HG02970 (cell line): Measurements from ENCODE around the gene ARMS2.

Experiments used
- ATAC-seq: cut with Tn5 transposase; IDR thresholded peaks from one replicate; pipeline ENCODE4 v1.9.1; 2021; ENCODE audit warnings: mild to moderate bottlenecking, moderate library complexity, moderate number of reproducible peaks; ENCODE audit not compliant: unreplicated experiment, low FRiP score

ARMS2 gene

GRCh38 chr10:122490786-122491680 lies 36.6 kb downstream of the ARMS2 start:
- no peak for ATAC-seq

GRCh38 chr10:122492006-122492405 lies 37.6 kb downstream of the ARMS2 start:
- no peak for ATAC-seq

DNA sequence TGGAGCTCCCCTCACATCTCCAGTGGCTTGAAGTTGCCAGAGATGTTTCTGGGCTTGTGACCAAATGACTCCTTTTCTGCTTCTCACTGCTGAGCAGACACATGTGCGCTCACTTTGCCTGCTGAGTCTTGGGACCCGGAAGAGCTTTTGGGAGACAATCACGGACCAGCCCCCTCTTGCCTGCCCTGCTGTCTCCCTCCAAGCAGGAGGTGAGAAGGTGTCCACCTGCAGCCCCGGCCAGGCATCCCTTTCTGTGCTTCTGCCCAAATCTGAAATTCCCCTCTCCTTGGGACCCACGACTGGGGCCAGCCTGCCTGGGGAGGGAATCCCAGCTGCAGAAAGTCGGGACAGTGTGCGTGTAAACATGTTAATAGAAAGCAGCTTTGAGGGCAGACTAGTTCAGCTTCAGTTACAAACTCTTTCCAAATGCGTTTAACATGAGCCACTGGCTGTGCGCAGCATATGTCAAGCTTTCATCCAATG lies 38.6 kb downstream of the ARMS2 start:
- ATAC-seq: no peak

DNA sequence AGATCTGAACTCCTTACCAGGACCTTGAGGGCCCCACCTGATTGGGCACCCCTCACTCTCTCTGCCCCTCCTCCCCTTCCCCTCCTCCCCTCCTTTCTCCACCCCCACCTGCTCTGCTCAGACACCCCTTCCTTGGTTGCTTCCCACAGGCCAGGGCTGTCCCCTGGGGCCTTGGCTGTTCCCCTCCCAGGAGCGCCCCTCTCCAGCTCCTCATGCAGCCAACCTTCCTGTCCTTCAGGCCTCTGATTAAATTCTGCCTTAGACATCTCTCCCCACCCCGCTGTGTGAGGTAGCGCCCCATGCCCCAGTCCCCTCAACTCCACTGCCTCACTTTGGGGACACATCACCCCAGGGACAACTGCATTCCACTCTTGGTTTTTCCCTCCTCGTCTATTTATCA lies 39.3 kb downstream of the ARMS2 start:
- no peak for ATAC-seq

DNA sequence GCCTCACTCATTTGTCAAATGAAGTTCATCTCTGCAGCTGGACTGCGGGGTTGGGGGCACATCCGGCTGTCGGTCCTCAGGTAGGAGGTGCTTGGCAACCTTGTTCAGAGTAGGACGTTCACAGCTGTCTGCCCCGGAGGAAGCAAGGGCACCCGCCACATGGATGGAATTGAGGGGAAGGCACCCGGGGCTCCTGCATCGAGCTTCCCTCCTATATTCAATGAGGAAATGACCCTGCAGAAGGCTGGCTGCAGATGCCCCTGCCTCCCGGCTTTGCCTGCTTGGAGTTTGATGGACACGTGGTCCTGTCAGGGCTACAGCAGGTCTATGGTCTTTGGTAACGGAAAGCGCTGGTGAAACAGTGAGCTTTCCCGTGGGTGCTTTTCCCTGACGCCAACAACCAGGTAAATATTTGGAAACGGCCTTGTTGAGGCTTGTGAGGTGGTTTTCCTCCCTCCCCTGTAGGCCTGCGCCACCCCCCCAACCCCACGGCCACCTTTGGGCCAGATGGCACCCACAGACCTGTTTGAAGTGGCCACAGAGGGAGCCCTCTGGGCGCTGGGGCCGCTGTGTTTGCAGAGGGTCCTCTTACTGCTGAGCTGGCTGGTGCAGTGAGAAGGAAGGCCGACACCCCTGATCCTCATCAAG lies 39.8 kb downstream of the ARMS2 start:
- ATAC-seq: no peak

GRCh38 chr10:122494833-122495232 lies 40.4 kb downstream of the ARMS2 start:
- ATAC-seq: no peak

DNA sequence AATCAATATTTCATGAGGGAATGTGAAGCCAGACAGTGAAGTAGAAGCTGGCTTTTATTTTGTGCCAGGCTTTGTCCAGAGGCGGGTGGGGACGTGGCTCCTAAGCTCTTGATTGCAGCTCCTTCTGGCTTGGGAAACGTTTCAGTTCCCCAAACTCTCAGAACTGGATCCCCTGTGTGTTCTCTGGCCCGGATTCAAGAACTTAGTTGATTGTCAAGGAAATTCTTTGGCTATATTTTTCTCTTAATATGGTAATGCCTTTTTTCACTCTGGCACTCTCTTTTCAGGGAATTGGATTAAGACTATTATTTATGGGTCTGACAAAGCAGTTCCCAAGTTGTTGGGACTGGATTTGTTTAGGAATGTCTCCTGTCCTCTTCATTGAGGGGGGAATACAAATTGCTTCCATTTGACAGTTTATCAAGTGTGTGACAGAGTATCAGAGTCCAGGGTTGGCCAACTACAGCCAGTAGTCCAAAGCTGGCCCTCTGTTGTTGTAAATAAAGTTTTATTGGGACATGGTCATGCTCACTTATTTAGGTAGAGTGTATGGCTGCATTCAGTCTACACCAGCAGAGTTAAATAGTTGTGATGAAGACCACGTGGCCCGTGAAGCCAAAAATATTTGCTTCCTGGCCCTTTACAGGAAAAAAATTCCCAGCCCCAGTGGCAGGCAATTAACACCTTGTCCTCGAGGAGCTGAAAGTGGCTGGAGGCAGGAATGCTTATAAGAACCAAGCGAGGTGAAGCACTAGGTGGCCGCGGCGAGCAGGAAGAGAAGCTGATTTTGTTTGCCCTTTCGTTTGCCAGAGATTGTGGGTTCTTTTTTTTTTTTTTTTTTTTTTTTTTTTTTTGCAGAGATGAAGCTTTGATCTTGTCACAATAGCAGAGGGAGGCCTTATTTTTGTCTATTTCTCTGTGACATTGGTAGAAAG lies 41.2 kb downstream of the ARMS2 start:
- ATAC-seq: no peak

GRCh38 chr10:122497241-122497640 lies 42.8 kb downstream of the ARMS2 start:
- ATAC-seq: no peak

DNA sequence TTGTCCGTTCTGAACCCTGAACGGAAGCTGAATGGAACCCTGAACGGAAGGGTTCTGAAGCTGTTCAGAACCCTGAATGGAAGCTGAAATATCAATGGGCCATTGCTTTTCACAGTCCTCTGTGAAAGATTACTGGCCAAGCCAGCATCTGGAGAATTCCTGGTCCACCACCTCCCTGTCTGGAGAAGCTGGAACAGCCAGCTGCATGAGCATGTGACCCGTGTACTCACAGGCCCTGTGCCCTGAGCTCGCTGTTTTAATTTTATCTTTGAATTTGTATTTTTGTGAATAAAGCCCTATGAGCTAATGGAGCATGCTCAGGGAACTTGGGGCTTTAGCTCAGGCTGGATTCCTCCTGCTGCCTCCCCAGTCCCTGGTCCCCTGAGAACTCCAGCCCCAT lies 44.1 kb downstream of the ARMS2 start:
- ATAC-seq: no peak

GRCh38 chr10:122499012-122499411 lies 44.6 kb downstream of the ARMS2 start:
- no peak for ATAC-seq

GRCh38 chr10:122499491-122499941 lies 45.1 kb downstream of the ARMS2 start:
- ATAC-seq: no peak

DNA sequence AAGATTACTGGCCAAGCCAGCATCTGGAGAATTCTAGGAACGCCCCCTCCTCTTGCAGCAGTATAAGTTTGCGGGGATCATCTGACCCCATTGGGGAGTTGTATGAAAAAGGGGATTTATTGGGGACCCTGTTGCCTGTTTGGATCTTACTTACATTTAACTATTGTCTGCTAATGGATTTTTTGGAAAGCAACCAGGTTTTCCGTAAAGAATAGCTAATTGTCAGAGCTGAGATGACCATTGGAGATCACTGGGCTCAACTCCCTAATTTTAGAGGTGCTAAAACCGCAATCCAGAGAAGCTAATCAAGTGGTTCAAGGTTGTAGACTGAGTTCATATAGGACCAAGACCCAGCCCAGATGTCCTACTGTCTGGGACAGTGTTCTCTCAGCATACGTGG lies 45.7 kb downstream of the ARMS2 start:
- ATAC-seq: no peak

DNA sequence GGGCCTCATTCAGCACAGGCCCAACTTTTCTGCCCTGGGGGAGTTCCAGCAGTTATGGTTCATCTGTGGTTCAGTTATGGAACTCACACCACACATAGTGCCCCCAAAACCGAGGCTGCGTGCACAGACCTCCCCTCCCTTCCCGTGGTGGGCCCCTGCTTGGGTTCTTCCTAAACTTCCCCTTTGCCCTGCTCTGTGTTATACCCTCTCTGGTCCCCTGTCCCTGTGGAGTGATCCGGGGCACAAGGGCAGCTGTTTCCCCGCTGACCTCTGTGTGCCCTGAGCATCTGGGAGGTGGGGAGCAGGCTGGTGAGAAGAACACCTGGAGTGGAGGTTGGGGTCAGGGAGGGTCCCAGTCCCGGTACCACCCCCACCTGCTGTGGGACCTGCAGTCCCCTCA lies 46.3 kb downstream of the ARMS2 start:
- ATAC-seq: no peak

DNA sequence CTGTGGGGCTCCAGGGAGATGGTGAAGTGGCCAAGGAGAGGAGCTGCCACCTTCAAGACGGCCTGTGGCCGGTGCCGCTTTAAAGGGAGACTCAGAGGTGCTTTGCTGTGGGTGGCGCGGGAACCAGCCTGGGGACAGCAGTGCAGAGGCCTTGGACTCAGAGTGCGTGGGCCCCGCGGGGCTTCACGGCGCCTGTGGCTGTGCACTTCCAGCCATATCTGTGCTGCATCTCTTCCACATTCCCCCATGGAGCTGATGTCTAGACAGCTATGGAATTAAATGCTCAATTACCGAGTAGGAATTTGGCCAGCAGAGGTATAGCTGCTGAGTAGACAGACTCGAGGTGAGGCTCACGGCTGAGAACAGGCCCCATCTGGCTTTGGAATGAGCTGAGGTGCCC lies 48.6 kb downstream of the ARMS2 start:
- no peak for ATAC-seq

- ATAC-seq: no peak
Measured at GRCh38 chr10:122503886-122504609, 49.6 kb downstream of the ARMS2 start.

DNA sequence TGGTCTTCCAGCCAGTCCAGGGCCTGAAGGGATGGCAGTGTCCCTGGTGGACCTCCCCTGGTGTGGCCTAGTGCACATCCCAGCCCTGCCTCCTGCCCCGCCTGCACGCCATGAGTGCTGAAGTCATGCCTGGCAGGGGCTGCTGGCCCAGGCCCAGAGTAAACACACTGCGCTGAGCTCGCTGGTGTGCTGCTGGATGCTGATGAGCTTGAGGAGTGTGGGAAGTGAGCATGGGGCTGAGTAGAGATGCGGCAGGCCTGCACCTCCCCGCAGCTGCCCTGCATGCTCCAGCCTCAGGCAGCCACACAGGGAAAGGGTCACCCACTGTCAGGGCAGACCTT lies 50.1 kb downstream of the ARMS2 start:
- no peak for ATAC-seq

DNA sequence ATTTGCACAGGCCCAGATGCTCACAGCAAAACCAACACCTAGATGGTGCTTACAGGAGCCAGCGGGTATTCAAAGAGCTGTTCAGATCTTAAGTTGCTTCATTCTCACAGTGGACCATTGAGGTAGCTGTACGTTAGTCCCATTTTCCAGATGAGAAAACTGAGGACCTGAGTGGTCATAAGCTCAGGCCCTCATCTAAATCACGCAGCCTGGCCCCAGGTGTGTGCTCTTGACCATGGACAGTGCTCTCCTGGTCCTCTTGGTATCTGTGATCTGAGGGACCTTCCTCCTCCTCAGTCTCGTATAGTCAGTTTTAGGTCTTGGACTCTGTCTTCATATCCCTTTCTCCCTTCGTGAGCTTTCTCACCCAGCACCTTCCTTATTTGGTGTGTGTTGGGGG lies 50.6 kb downstream of the ARMS2 start:
- ATAC-seq: no peak

GRCh38 chr10:122505885-122506645 lies 51.6 kb downstream of the ARMS2 start:
- no peak for ATAC-seq
